Measurements from ENCODE around the gene TCHP.
A peak's percentile ranks its signal among the peaks of the same experiment; 100 is the strongest.
"Not testable (repeated sequence)": the region's sequence is repeated elsewhere in the genome, so short reads cannot be mapped to it uniquely, and the experiment has no call there.

TCHP gene

GRCh38 chr12:109899783-109900751 lies at the start of gene TCHP:
TCHP (plus strand) TSS chr12:109900274; CDS start chr12:109903027, 2,753 bp downstream.
- FAIRE-seq (peak; percentile 50), DNase-seq (ENCODE audit: insufficient read length, low spot score) (peak; percentile 81)
- TF ChIP-seq POLR2A (IDR thresholded peaks at IDR 0.05; ENCODE audit: low read depth, low read length) = peak; percentile 62

- not testable (repeated sequence) for DNase-seq (ENCODE audit: insufficient read length, low spot score); FAIRE-seq
Observed at GRCh38 chr12:109850518-109850917, 49.6 kb upstream of the TCHP start.

- FAIRE-seq (no peak), DNase-seq (ENCODE audit: insufficient read length, low spot score) (no peak)
- TF ChIP-seq POLR2A (IDR thresholded peaks at IDR 0.05; ENCODE audit: low read depth, low read length) = no peak
Observed at GRCh38 chr12:109855377-109855776, 44.7 kb upstream of the TCHP start.

- TF ChIP-seq POLR2A (IDR thresholded peaks at IDR 0.05; ENCODE audit: low read depth, low read length) = no peak
- DNase-seq (ENCODE audit: insufficient read length, low spot score) (no peak), FAIRE-seq (no peak)
Observed at GRCh38 chr12:109857715-109858114, 42.4 kb upstream of the TCHP start.

GRCh38 chr12:109858764-109859163 lies 41.3 kb upstream of the TCHP start:
- FAIRE-seq (no peak), DNase-seq (ENCODE audit: insufficient read length, low spot score) (no peak)
- no peak for TF ChIP-seq POLR2A (IDR thresholded peaks at IDR 0.05; ENCODE audit: low read depth, low read length)

- FAIRE-seq (no peak), DNase-seq (ENCODE audit: insufficient read length, low spot score) (no peak)
- no peak for TF ChIP-seq POLR2A (IDR thresholded peaks at IDR 0.05; ENCODE audit: low read depth, low read length)
Observed at GRCh38 chr12:109860977-109861376, 39.1 kb upstream of the TCHP start.

- DNase-seq (ENCODE audit: insufficient read length, low spot score) (no peak), FAIRE-seq (no peak)
- no peak for TF ChIP-seq POLR2A (IDR thresholded peaks at IDR 0.05; ENCODE audit: low read depth, low read length)
Observed at GRCh38 chr12:109861689-109862314, 38.3 kb upstream of the TCHP start.

- not testable (repeated sequence) for FAIRE-seq; DNase-seq (ENCODE audit: insufficient read length, low spot score)
Observed at GRCh38 chr12:109862491-109862890, 37.6 kb upstream of the TCHP start.

- no peak for DNase-seq (ENCODE audit: insufficient read length, low spot score)
- TF ChIP-seq POLR2A (IDR thresholded peaks at IDR 0.05; ENCODE audit: low read depth, low read length) = no peak
- no peak for FAIRE-seq
Observed at GRCh38 chr12:109863847-109864712, 36.0 kb upstream of the TCHP start.

- DNase-seq (ENCODE audit: insufficient read length, low spot score) (no peak), FAIRE-seq (no peak)
Observed at GRCh38 chr12:109864916-109865315, 35.2 kb upstream of the TCHP start.

GRCh38 chr12:109868182-109869051 lies 31.7 kb upstream of the TCHP start:
- DNase-seq (ENCODE audit: insufficient read length, low spot score) (no peak), FAIRE-seq (no peak)
- TF ChIP-seq POLR2A (IDR thresholded peaks at IDR 0.05; ENCODE audit: low read depth, low read length) = no peak

More at GRCh38 chr12:109864916-109865315, 35.2 kb upstream of the TCHP start:
- TF ChIP-seq POLR2A (IDR thresholded peaks at IDR 0.05; ENCODE audit: low read depth, low read length) = no peak

GRCh38 chr12:109870648-109871047 lies 29.4 kb upstream of the TCHP start:
- peak; percentile 62 for DNase-seq (ENCODE audit: insufficient read length, low spot score)
- FAIRE-seq = peak; percentile 82

More at GRCh38 chr12:109870648-109871047, 29.4 kb upstream of the TCHP start:
- TF ChIP-seq POLR2A (IDR thresholded peaks at IDR 0.05; ENCODE audit: low read depth, low read length) = no peak

Measured in H54 (cell line).